PC-9 (cell line): ENCODE results near the gene HNRNPLL. TPM values are rescaled to one million over a fixed set of nuclear protein-coding genes. Genes with fewer than 3 reads are reported as not detected.

Experiments
- BruUV-seq: library from RNA; stranded (reverse); fragments of 400-500 nt; replicated peaks from 2 replicates; lab custom pipeline; 2021; lab: Mats Ljungman, UMichigan
- CTCF ChIA-PET: fragments of 300-600 bp; sonication (Branson Sonifier 250); formaldehyde crosslinking; loops from one replicate; lab custom pipeline; 2022; ENCODE audit warnings: antibody characterized with exemption; lab: Charles Lee
- POLR2A ChIA-PET: fragments of 300-600 bp; sonication (Branson Sonifier 250); formaldehyde crosslinking; loops from one replicate; lab custom pipeline; 2022; ENCODE audit warnings: antibody characterized with exemption; ENCODE audit not compliant: unreplicated experiment; lab: Charles Lee
- DNase-seq, 2 experiments: peaks; one replicate each; pipeline versions ENCODE4 v3.0.0 to v3.0.0-alpha.2; 2015 to 2022; ENCODE audit warnings: mixed read lengths in 1 of 2
- H2AFZ ChIP-seq: fragments of 200-600 bp; sonication (generic); 2 replicates; pipeline ENCODE4 v1.8.1; 2017; ENCODE audit warnings: antibody characterized with exemption
- H3F3A ChIP-seq: fragments of 200-600 bp; sonication (generic); 2 replicates; pipeline ENCODE4 v1.8.1; 2017; ENCODE audit warnings: antibody characterized with exemption, mild to moderate bottlenecking, low read depth; ENCODE audit not compliant: insufficient read depth
- H3K27ac ChIP-seq: fragments of 200-600 bp; sonication (generic); 2 replicates; pipeline ENCODE4 v1.6.1; 2016; ENCODE audit warnings: mixed run types
- H3K27me3 ChIP-seq: fragments of 200-600 bp; sonication (generic); 2 replicates; pipeline ENCODE4 v1.6.1; 2016; ENCODE audit warnings: low read depth, mixed run types; ENCODE audit not compliant: insufficient read depth
- H3K36me3 ChIP-seq: fragments of 200-600 bp; sonication (generic); 2 replicates; pipeline ENCODE4 v1.6.1; 2016; ENCODE audit warnings: low read depth, mixed run types
- H3K4me1 ChIP-seq: fragments of 200-600 bp; sonication (generic); replicated peaks from 2 replicates; pipeline ENCODE4 v1.6.1; 2016; ENCODE audit warnings: mixed run types; ENCODE audit not compliant: insufficient read depth
- H3K4me2 ChIP-seq: fragments of 200-600 bp; sonication (generic); 2 replicates; pipeline ENCODE4 v1.6.1; 2017; ENCODE audit warnings: mixed run types
- H3K4me3 ChIP-seq: fragments of 200-600 bp; sonication (generic); 2 replicates; pipeline ENCODE4 v1.6.1; 2016; ENCODE audit warnings: mixed run types
- H3K79me2 ChIP-seq: fragments of 200-600 bp; sonication (generic); 2 replicates; pipeline ENCODE4 v1.6.1; 2017; ENCODE audit warnings: low read depth, mixed run types
- H3K9me2 ChIP-seq: fragments of 200-600 bp; sonication (generic); 2 replicates; pipeline ENCODE4 v1.8.1; 2017; ENCODE audit warnings: mild to moderate bottlenecking; ENCODE audit not compliant: insufficient read depth
- H3K9me3 ChIP-seq: fragments of 200-600 bp; sonication (generic); 2 replicates; pipeline ENCODE4 v1.8.1; 2016; ENCODE audit warnings: low read depth; ENCODE audit not compliant: insufficient read depth
- H4K20me1 ChIP-seq: fragments of 200-600 bp; sonication (generic); 2 replicates; pipeline ENCODE4 v1.8.1; 2017; ENCODE audit not compliant: insufficient read depth
- EZH2 ChIP-seq: fragments of 200-600 bp; sonication (generic); IDR thresholded peaks from 2 replicates; pipeline ENCODE4 v1.8.0; 2017; ENCODE audit warnings: antibody characterized with exemption, low read depth
- intact Hi-C: fragments of 100-400 bp; cut with micrococcal nuclease; formaldehyde crosslinking; loops from one replicate; pipeline ENCODE4 v1.10.0; 2022; ENCODE audit not compliant: unreplicated experiment
- total RNA-seq: library from RNA; stranded (reverse); gene quantifications from 2 replicates; pipeline ENCODE4 v1.2.3, GENCODE V29; 2021
- TF ChIP-seq, protein P1 (sequence below): fragments of 200-600 bp; sonication (generic); conservative IDR thresholded peaks from 2 replicates; pipeline ENCODE4 v1.6.1; 2017; ENCODE audit warnings: mixed run types, antibody characterized with exemption, mild to moderate bottlenecking, moderate library complexity

HNRNPLL gene
- total RNA-seq, 1 experiment from 2014 or later, result 38.1 TPM

DNA sequence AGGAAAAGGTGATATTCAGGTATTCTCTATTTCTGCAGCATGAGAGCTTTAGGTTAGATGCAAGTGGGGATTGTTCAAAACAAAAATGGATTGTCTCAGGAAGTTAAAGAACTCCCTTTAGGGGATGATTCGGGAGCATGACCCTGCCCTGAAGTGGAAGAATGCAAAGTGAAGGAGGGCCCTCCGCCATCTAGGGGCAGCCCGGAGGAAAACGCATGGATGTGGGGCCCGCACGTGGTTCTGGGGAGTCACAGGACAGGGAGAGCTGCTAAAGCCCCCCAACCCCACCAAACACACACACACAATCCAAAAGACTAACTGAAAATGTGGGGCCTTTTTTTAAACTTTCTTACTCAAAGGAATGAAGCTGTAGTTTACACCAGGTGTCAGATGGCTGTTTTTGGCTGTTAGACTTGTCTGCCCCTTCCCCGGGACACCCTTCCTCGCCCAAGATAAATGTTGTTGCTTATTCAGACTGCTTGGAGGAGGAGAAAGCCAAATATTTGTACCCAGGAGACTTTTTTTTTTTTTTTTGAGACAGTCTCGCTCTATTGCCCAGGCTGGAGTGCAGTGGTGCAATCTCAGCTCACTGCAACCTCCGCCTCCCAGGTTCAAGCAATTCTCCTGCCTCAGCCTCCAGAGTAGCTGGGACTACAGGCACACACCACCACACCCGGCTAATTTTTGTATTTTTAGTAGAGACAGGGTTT, 78.8 kb downstream of the HNRNPLL start:
- no peaks in the 10 kb centered on the region for H3K79me2 ChIP-seq
- no peaks in the 10 kb centered on the region for H4K20me1 ChIP-seq
- ChIA-PET POLR2A (no interaction called here), CTCF (interaction anchor here (0.6 kb wide), 2 partner anchors 13 to 92 kb away, joined by 4 to 6 read pairs; no protein-coding TSS in a partner anchor)
- no peaks in the 10 kb centered on the region for H3K36me3 ChIP-seq
- H3F3A ChIP-seq, result no peaks in the 10 kb centered on the region; the same call in 1 of the 2 replicates
- DNase-seq, result no peak
- H3K4me2 ChIP-seq, result no peak overlapping the region
- H3K27ac ChIP-seq, result no peak overlapping the region
- no TSS peak for BruUV-seq
- H3K9me3 ChIP-seq, result no peaks in the 10 kb centered on the region
- intact Hi-C loops, result no loop called here
- no peak for TF ChIP-seq EZH2
- TF ChIP-seq, protein P1, sequence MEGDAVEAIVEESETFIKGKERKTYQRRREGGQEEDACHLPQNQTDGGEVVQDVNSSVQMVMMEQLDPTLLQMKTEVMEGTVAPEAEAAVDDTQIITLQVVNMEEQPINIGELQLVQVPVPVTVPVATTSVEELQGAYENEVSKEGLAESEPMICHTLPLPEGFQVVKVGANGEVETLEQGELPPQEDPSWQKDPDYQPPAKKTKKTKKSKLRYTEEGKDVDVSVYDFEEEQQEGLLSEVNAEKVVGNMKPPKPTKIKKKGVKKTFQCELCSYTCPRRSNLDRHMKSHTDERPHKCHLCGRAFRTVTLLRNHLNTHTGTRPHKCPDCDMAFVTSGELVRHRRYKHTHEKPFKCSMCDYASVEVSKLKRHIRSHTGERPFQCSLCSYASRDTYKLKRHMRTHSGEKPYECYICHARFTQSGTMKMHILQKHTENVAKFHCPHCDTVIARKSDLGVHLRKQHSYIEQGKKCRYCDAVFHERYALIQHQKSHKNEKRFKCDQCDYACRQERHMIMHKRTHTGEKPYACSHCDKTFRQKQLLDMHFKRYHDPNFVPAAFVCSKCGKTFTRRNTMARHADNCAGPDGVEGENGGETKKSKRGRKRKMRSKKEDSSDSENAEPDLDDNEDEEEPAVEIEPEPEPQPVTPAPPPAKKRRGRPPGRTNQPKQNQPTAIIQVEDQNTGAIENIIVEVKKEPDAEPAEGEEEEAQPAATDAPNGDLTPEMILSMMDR, result no peak
- no peaks in the 10 kb centered on the region for H3K27me3 ChIP-seq
- H3K4me3 ChIP-seq, result no peak overlapping the region
- no peak overlapping the region for H2AFZ ChIP-seq
- no peaks in the 10 kb centered on the region for H3K9me2 ChIP-seq
- peaks cover 20% of the 10 kb centered on the region for H3K4me1 ChIP-seq

DNA sequence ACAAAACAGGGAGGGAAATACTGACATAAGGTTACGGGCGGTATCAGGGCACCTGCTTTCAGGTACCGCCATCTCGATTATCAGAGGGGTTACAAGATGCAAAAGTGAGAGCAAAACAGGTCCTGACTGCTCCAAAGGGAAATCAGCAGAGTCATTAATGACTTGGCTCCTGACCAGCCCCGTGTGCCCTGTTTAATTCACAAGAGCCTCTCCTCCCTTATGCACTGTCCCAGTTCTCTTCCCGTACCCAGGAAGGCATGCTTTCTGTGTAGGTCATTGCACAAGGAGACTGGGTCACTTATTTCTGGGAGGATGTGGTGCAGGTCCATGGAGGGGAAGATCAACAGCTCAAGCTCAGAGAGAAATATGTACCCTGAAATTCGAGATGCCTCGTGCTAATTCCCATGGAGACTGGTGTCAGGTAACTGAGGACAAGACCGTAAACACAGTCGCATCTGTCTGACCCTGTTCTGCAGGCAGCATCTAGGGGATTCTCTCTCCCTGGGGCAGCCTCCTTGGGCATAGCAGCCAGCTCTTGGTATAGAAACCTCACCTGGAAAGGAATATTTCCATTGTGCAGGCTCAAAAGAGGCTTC, 79.9 kb downstream of the HNRNPLL start:
- Histone ChIP-seq H3K9me3 (no peaks in the 10 kb centered on the region), H3F3A (no peaks in the 10 kb centered on the region; the same call in 1 of the 2 replicates), H3K27ac (no peak overlapping the region), H3K9me2 (no peaks in the 10 kb centered on the region), H3K27me3 (no peaks in the 10 kb centered on the region), H3K4me3 (no peak overlapping the region), H2AFZ (no peak overlapping the region), H3K4me2 (no peak overlapping the region), H3K79me2 (no peaks in the 10 kb centered on the region), H3K4me1 (peaks cover 14% of the 10 kb centered on the region), H4K20me1 (no peaks in the 10 kb centered on the region), H3K36me3 (no peaks in the 10 kb centered on the region)
- intact Hi-C loops, result no loop called here
- ChIA-PET CTCF (interaction anchor here (0.6 kb wide), 1 partner anchor 91 kb away, joined by 6 read pairs; no protein-coding TSS in a partner anchor), POLR2A (no interaction called here)
- no TSS peak for BruUV-seq
- no peak for DNase-seq
- TF ChIP-seq EZH2, result no peak
- TF ChIP-seq, protein P1, result no peak

DNA sequence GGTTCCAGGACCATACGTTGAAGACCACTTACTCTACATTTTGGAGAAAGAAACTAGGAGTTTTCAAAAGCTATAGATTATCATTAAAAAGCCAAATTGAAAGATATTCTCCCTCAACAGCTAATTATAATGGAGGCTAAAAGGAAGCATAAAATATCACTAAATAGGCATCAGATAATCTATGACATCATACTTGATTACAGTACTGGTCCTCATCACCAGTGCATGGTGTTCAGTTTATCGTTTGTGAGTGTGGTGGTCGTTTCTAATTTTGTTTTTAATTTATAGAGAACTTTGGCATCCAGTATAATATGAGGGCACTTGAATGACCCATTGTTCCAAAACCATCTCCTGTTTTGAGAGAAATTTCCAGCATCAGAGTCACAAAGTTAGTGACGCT, 80.9 kb downstream of the HNRNPLL start:
- BruUV-seq, result no TSS peak
- intact Hi-C loops, result no loop called here
- POLR2A ChIA-PET, result no interaction called here

More for the DNA sequence above, 80.9 kb downstream of the HNRNPLL start:
- no peaks in the 10 kb centered on the region for H3K36me3 ChIP-seq
- no peaks in the 10 kb centered on the region for H3K27me3 ChIP-seq
- H2AFZ ChIP-seq, result no peak overlapping the region
- no peaks in the 10 kb centered on the region for H3K79me2 ChIP-seq
- H3K4me3 ChIP-seq, result no peak overlapping the region
- no peak overlapping the region for H3K4me2 ChIP-seq
- no peak overlapping the region for H3K27ac ChIP-seq
- DNase-seq, result no peak
- H4K20me1 ChIP-seq, result no peaks in the 10 kb centered on the region
- H3K9me2 ChIP-seq, result no peaks in the 10 kb centered on the region
- no peaks in the 10 kb centered on the region; the same call in 1 of the 2 replicates for H3F3A ChIP-seq
- TF ChIP-seq EZH2, result no peak
- TF ChIP-seq, protein P1, result no peak
- H3K4me1 ChIP-seq, result peaks cover 6% of the 10 kb centered on the region; the same call in 1 of the 2 replicates
- CTCF ChIA-PET, result no interaction called here
- H3K9me3 ChIP-seq, result no peaks in the 10 kb centered on the region
